Liver (tissue), 9 donors: ENCODE data around the gene ANKRD11. TPM values are rescaled to one million over a fixed set of nuclear protein-coding genes. Genes with fewer than 3 reads are reported as not detected.

Experiments used
- DNase-seq: peaks from one replicate; pipeline ENCODE4 v3.0.0-alpha.2; 2017; ENCODE audit warnings: low spot score
- H3K27ac ChIP-seq, 2 donors: one replicate each; pipeline ENCODE4 v1.7.0; 2013; ENCODE audit warnings: inconsistent platforms in 2 of 2, low read length in 2 of 2, control low read depth in 1 of 2, low read depth in 1 of 2, mild to moderate bottlenecking in 1 of 2
- H3K27me3 ChIP-seq, 4 donors: one replicate each; pipeline versions ENCODE4 v1.6.1 to v1.7.0; 2013; ENCODE audit warnings: low read length in 3 of 4, inconsistent platforms in 1 of 4, mild to moderate bottlenecking in 1 of 4, moderate library complexity in 1 of 4; ENCODE audit not compliant: control insufficient read depth in 4 of 4, insufficient read depth in 4 of 4
- H3K36me3 ChIP-seq, 4 donors: one replicate each; pipeline versions ENCODE4 v1.6.1 to v1.7.0; 2013; ENCODE audit warnings: low read length in 3 of 4, mild to moderate bottlenecking in 3 of 4, low read depth in 1 of 4, moderate library complexity in 1 of 4; ENCODE audit not compliant: control insufficient read depth in 4 of 4, insufficient read depth in 3 of 4
- H3K4me1 ChIP-seq, 4 donors: one replicate each; pipeline versions ENCODE4 v1.6.1 to v1.7.0; 2013; ENCODE audit warnings: low read length in 3 of 4, mild to moderate bottlenecking in 3 of 4, moderate library complexity in 1 of 4; ENCODE audit not compliant: control insufficient read depth in 4 of 4, insufficient read depth in 4 of 4
- H3K4me3 ChIP-seq, 3 donors: one replicate each; pipeline versions ENCODE4 v1.6.1 to v1.7.0; 2013; ENCODE audit warnings: low read length in 3 of 3, control low read depth in 1 of 3, low read depth in 1 of 3, mild to moderate bottlenecking in 1 of 3
- H3K9ac ChIP-seq, 2 donors: one replicate each; pipeline ENCODE4 v1.7.0; 2013; ENCODE audit warnings: low read length in 2 of 2, mild to moderate bottlenecking in 2 of 2, moderate library complexity in 2 of 2, control low read depth in 1 of 2, low read depth in 1 of 2
- H3K9me3 ChIP-seq, 4 donors: one replicate each; pipeline versions ENCODE4 v1.6.1 to v1.7.0; 2013; ENCODE audit warnings: low read length in 3 of 4; ENCODE audit not compliant: control insufficient read depth in 4 of 4
- ATF3 ChIP-seq: IDR thresholded peaks from 2 replicates; pipeline ENCODE4 v1.6.1; 2016; ENCODE audit warnings: antibody characterized with exemption
- CTCF ChIP-seq: fragments of 150-350 bp; IDR thresholded peaks from 2 replicates; pipeline ENCODE4 v1.5.1; 2017; ENCODE audit warnings: improper control_type of control experiment, low read depth, low read length; ENCODE audit not compliant: missing input control
- EGR1 ChIP-seq, 2 donors: IDR thresholded peaks; 2 replicates each; pipeline ENCODE4 v1.6.1; 2016 to 2018; ENCODE audit warnings: antibody characterized with exemption in 2 of 2, low read depth in 2 of 2
- FOXA1 ChIP-seq: IDR thresholded peaks from 2 replicates; pipeline ENCODE4 v1.6.1; 2016; ENCODE audit warnings: antibody characterized with exemption
- FOXA2 ChIP-seq: IDR thresholded peaks from 2 replicates; pipeline ENCODE4 v1.6.1; 2016; ENCODE audit warnings: antibody characterized with exemption
- GABPA ChIP-seq, 2 donors: IDR thresholded peaks in 1 of 2; conservative IDR thresholded peaks in 1 of 2; 2 replicates each; pipeline ENCODE4 v1.6.1; 2016; ENCODE audit warnings: antibody characterized with exemption in 2 of 2, mild to moderate bottlenecking in 1 of 2, moderate library complexity in 1 of 2
- HNF4A ChIP-seq, 2 donors: conservative IDR thresholded peaks; 2 replicates each; pipeline ENCODE4 v1.6.1; 2016; ENCODE audit warnings: antibody characterized with exemption in 2 of 2, mild to moderate bottlenecking in 2 of 2
- HNF4G ChIP-seq: IDR thresholded peaks from 2 replicates; pipeline ENCODE4 v1.6.1; 2016; ENCODE audit warnings: antibody characterized with exemption
- JUND ChIP-seq, 2 donors: IDR thresholded peaks; 2 replicates each; pipeline ENCODE4 v1.6.1; 2016; ENCODE audit warnings: antibody characterized with exemption in 2 of 2
- NR2F2 ChIP-seq: IDR thresholded peaks from 2 replicates; pipeline ENCODE4 v1.6.1; 2016; ENCODE audit warnings: antibody characterized with exemption
- RAD21 ChIP-seq, 2 donors: IDR thresholded peaks; 2 replicates each; pipeline ENCODE4 v1.6.1; 2016; ENCODE audit warnings: antibody characterized with exemption in 2 of 2, mild to moderate bottlenecking in 2 of 2
- REST ChIP-seq: IDR thresholded peaks from 2 replicates; pipeline ENCODE4 v1.6.1; 2016; ENCODE audit warnings: antibody characterized with exemption, mild to moderate bottlenecking
- RXRA ChIP-seq, 2 donors: IDR thresholded peaks; 2 replicates each; pipeline ENCODE4 v1.6.1; 2017 to 2018; ENCODE audit warnings: antibody characterized with exemption in 2 of 2, mild to moderate bottlenecking in 1 of 2
- SP1 ChIP-seq: IDR thresholded peaks from 2 replicates; pipeline ENCODE4 v1.6.1; 2018; ENCODE audit warnings: antibody characterized with exemption, mild to moderate bottlenecking
- TAF1 ChIP-seq: conservative IDR thresholded peaks from 2 replicates; pipeline ENCODE4 v1.6.1; 2016; ENCODE audit warnings: antibody characterized with exemption, mild to moderate bottlenecking
- WGBS: extraction: QIAGEN DNeasy Blood & Tissue Kit; methylation state at CpG from one replicate; pipeline ENCODE4 v1.1.7; 2013; 5-methylcytosine and 5-hydroxymethylcytosine counted together
- polyA plus RNA-seq, 2 donors: library from polyadenylated mRNA; stranded (reverse) in 1 of 2; unstranded in 1 of 2; fragments of 200-250 nt in 1 of 2; fragments of >200 nt in 1 of 2; fragmentation: Nextera tagmentation in 1 of 2; extraction: Ambion mirVana in 1 of 2; gene quantifications; one replicate each; pipeline versions ENCODE4 v1.2.1 to v1.2.3, GENCODE V29; 2013 to 2015
- total RNA-seq, 2 donors: library from RNA; depleted of rRNA; stranded (reverse); fragments of >200 nt; gene quantifications; one replicate each; pipeline ENCODE4 v1.2.3, GENCODE V29; 2014
- TF ChIP-seq, protein P1 (sequence below): IDR thresholded peaks from 2 replicates; pipeline ENCODE4 v1.6.1; 2016; ENCODE audit warnings: antibody characterized with exemption
- TF ChIP-seq, protein P2 (sequence below): IDR thresholded peaks from 2 replicates; pipeline ENCODE4 v1.6.1; 2016; ENCODE audit warnings: antibody characterized with exemption
- donor health status: healthy.
- donor health status: healthy.
- donor health status: healthy.
- donor health status: healthy.
- donor health status: healthy.

Gene ANKRD11
- total and polyA plus RNA-seq, 4 donors = 16.3 to 55.1 (median 28.0) TPM

DNA sequence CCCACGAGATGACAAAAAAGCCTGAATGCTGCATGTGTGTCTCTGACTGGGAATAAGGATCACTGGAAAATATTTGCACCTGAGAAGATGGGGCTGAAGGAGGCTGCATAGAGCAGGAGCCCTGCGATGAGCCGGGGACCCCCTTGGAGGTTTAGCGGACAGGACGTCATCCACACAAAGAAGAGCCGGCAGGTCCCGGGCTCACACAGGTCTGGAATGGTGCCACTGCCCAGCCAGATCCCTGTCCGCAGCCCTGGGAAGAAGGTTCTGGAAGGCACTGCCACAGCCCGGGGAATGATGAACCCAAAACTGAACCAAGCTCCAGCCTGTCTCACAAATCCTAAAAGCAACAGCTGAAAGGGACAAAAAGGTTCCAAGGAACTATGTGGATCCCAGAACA lies 101.8 kb downstream of the ANKRD11 start:
- 92% methylated on average over 9 of the region's 9 CpGs for WGBS

More for the DNA sequence above, 101.8 kb downstream of the ANKRD11 start:
- Histone ChIP-seq H3K27me3 (no peaks in the 10 kb centered on the region), H3K4me1 (peaks cover under 1 to 23% (median 12%) of the 10 kb centered on the region in 4 donors), H3K9me3 (no peaks in the 10 kb centered on the region), H3K4me3 (no peak overlapping the region), H3K36me3 (peaks cover 0 to 1% (median 0%) of the 10 kb centered on the region in 4 donors), H3K27ac (no peak overlapping the region), H3K9ac (no peak overlapping the region)
- TF ChIP-seq GABPA (IDR thresholded peaks at IDR 0.05 in 1 of 2, conservative IDR thresholded peaks at IDR 0.05 in 1 of 2) (no peak), RXRA (IDR thresholded peaks at IDR 0.05) (no peak), FOXA1 (no peak), NR2F2 (no peak), JUND (IDR thresholded peaks at IDR 0.05) (no peak), HNF4G (no peak), SP1 (no peak), TAF1 (no peak), EGR1 (IDR thresholded peaks at IDR 0.05; ENCODE audit: low read depth in 2 of 2) (no peak), HNF4A (conservative IDR thresholded peaks at IDR 0.05) (no peak), RAD21 (IDR thresholded peaks at IDR 0.05) (no peak), REST (no peak), FOXA2 (no peak), ATF3 (no peak), CTCF (no peak)
- TF ChIP-seq, protein P1, sequence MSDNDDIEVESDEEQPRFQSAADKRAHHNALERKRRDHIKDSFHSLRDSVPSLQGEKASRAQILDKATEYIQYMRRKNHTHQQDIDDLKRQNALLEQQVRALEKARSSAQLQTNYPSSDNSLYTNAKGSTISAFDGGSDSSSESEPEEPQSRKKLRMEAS = no peak
- TF ChIP-seq, protein P2, sequence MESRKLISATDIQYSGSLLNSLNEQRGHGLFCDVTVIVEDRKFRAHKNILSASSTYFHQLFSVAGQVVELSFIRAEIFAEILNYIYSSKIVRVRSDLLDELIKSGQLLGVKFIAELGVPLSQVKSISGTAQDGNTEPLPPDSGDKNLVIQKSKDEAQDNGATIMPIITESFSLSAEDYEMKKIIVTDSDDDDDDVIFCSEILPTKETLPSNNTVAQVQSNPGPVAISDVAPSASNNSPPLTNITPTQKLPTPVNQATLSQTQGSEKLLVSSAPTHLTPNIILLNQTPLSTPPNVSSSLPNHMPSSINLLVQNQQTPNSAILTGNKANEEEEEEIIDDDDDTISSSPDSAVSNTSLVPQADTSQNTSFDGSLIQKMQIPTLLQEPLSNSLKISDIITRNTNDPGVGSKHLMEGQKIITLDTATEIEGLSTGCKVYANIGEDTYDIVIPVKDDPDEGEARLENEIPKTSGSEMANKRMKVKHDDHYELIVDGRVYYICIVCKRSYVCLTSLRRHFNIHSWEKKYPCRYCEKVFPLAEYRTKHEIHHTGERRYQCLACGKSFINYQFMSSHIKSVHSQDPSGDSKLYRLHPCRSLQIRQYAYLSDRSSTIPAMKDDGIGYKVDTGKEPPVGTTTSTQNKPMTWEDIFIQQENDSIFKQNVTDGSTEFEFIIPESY = no peak
- DNase-seq = no peak
